MM.1S (cell line): ENCODE measurements around the gene MMP24OS.

Experiments used
- EZH2 ChIP-seq: fragments of 300-600 bp; sonication (generic); optimal IDR thresholded peaks from 2 replicates; pipeline ENCODE3; 2017; ENCODE audit warnings: low read depth, mild to moderate bottlenecking, antibody characterized with exemption, low read length, mixed read lengths
- TF ChIP-seq, protein P1 (sequence below): fragments of 300-600 bp; sonication (generic); IDR thresholded peaks from 2 replicates; pipeline ENCODE4 v1.5.1; 2016; ENCODE audit warnings: antibody characterized with exemption, low read length, mixed read lengths

DNA sequence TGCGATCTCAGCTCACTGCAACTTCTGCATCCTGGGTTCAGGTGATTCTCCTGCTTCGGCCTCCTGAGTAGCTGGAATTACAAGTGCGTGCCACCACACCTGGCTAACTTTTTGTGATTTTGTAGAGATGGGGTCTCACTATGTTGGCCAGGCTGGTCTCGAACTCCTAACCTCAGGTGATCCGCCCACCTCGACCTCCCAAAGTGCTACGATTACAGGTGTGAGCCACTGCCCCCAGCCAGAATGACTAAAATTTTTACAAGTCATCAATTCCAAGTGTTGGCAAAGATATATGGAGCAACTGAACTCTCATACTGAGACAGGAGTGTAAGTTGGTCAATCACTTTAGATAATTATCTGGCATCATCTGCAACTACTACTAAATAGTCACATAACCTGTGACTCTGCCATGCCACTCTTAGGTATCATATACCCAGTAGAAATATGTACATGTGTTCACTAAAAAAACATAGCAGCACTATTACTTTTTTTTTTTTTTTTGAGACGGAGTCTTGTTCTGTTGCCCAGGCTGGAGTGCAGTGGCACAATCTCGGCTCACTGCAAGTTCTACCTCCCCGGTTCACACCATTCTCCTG is 3.7 kb upstream of the MMP24OS start:
- TF ChIP-seq EZH2: no peak
- TF ChIP-seq, protein P1, sequence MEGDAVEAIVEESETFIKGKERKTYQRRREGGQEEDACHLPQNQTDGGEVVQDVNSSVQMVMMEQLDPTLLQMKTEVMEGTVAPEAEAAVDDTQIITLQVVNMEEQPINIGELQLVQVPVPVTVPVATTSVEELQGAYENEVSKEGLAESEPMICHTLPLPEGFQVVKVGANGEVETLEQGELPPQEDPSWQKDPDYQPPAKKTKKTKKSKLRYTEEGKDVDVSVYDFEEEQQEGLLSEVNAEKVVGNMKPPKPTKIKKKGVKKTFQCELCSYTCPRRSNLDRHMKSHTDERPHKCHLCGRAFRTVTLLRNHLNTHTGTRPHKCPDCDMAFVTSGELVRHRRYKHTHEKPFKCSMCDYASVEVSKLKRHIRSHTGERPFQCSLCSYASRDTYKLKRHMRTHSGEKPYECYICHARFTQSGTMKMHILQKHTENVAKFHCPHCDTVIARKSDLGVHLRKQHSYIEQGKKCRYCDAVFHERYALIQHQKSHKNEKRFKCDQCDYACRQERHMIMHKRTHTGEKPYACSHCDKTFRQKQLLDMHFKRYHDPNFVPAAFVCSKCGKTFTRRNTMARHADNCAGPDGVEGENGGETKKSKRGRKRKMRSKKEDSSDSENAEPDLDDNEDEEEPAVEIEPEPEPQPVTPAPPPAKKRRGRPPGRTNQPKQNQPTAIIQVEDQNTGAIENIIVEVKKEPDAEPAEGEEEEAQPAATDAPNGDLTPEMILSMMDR: no peak
